IMR-90 (cell line): ENCODE results near the gene UMODL1.

ENCODE experiments used
- CEBPB ChIP-seq: IDR thresholded peaks from 2 replicates; pipeline ENCODE4 v1.6.1; 2012; ENCODE audit warnings: low read depth, low read length, improper control_type of control experiment
- CHD1 ChIP-seq: IDR thresholded peaks from 2 replicates; pipeline ENCODE4 v1.6.1; 2012; ENCODE audit warnings: low read depth, low read length, improper control_type of control experiment
- CTCF ChIP-seq: conservative IDR thresholded peaks from 2 replicates; pipeline ENCODE4 v1.5.1; 2012; ENCODE audit warnings: mild to moderate bottlenecking, low read depth, low read length, improper control_type of control experiment
- ELK1 ChIP-seq: fragments of 150-350 bp; IDR thresholded peaks from 2 replicates; pipeline ENCODE4 v1.6.1; 2016; ENCODE audit warnings: low read depth, mild to moderate bottlenecking, low read length, moderate library complexity, borderline replicate concordance
- FOS ChIP-seq: fragments of 150-350 bp; IDR thresholded peaks from 2 replicates; pipeline ENCODE4 v1.6.1; 2016; ENCODE audit warnings: low read depth, low read length
- MAZ ChIP-seq: IDR thresholded peaks from 2 replicates; pipeline ENCODE4 v1.6.1; 2012; ENCODE audit warnings: low read depth, mild to moderate bottlenecking, low read length, improper control_type of control experiment, moderate library complexity, borderline replicate concordance
- MXI1 ChIP-seq: IDR thresholded peaks from 2 replicates; pipeline ENCODE4 v1.6.1; 2012; ENCODE audit warnings: low read depth, mild to moderate bottlenecking, low read length, moderate library complexity, borderline replicate concordance
- POLR2A ChIP-seq: IDR thresholded peaks from 2 replicates; pipeline ENCODE4 v1.6.1; 2012; ENCODE audit warnings: mild to moderate bottlenecking, low read depth, low read length
- RAD21 ChIP-seq: IDR thresholded peaks from 2 replicates; pipeline ENCODE4 v1.6.1; 2012; ENCODE audit warnings: low read length, improper control_type of control experiment
- RFX5 ChIP-seq: IDR thresholded peaks from 2 replicates; pipeline ENCODE4 v1.8.0; 2012; ENCODE audit warnings: low read depth, mild to moderate bottlenecking, low read length, moderate library complexity
- SMC3 ChIP-seq: fragments of 150-350 bp; IDR thresholded peaks from 2 replicates; pipeline ENCODE4 v1.6.1; 2016; ENCODE audit warnings: low read depth, mild to moderate bottlenecking, antibody characterized with exemption, low read length, moderate library complexity
- USF2 ChIP-seq: fragments of 150-350 bp; IDR thresholded peaks from 2 replicates; pipeline ENCODE4 v1.6.1; 2017; ENCODE audit warnings: mild to moderate bottlenecking, antibody characterized with exemption, low read length, low read depth

- TF ChIP-seq FOS = no peak
- no peak for TF ChIP-seq CTCF
- TF ChIP-seq MAZ = no peak
- TF ChIP-seq RAD21 = no peak
- no peak for TF ChIP-seq USF2
- TF ChIP-seq SMC3 = no peak
- TF ChIP-seq RFX5 = no peak
- TF ChIP-seq POLR2A = no peak
- no peak for TF ChIP-seq CHD1
- no peak for TF ChIP-seq CEBPB
- TF ChIP-seq MXI1 = no peak
- no peak for TF ChIP-seq ELK1
Measured at GRCh38 chr21:42133131-42133530, 62.0 kb downstream of the UMODL1 start.
